SK-N-SH treated with all-trans-retinoic acid at 6 μM for 48 hours (cell line): ENCODE measurements around the gene GGACT.

Source experiments
- ATAC-seq: fragments of 200-7000 bp; cut with Tn5 transposase; 3 replicates; pipeline ENCODE4 v1.9.1; 2020; ENCODE audit warnings: mild to moderate bottlenecking, moderate library complexity
- ARNTL ChIP-seq: fragments of 450-650 bp; formaldehyde crosslinking; IDR thresholded peaks from 2 replicates; pipeline ENCODE4 v1.5.0; 2020; ENCODE audit warnings: low read depth, mild to moderate bottlenecking, moderate library complexity, borderline replicate concordance
- BACH2 ChIP-seq: fragments of 250-450 bp; sonication (Bioruptor Pico); IDR thresholded peaks from 2 replicates; pipeline ENCODE4 v1.9.0; 2021; ENCODE audit warnings: mild to moderate bottlenecking, borderline replicate concordance
- CSDC2 ChIP-seq: fragments of 250-450 bp; sonication (Bioruptor Pico); IDR thresholded peaks from 2 replicates; pipeline ENCODE4 v1.5.0; 2020; ENCODE audit warnings: mild to moderate bottlenecking, moderate library complexity
- CSRNP3 ChIP-seq: fragments of 250-450 bp; sonication (Bioruptor Pico); IDR thresholded peaks from 2 replicates; pipeline ENCODE4 v1.5.1; 2021; ENCODE audit warnings: mild to moderate bottlenecking, moderate library complexity
- ESRRG ChIP-seq: fragments of 250-450 bp; sonication (Bioruptor Pico); IDR thresholded peaks from 2 replicates; pipeline ENCODE4 v1.6.1; 2021; ENCODE audit warnings: mild to moderate bottlenecking
- GLIS3 ChIP-seq: fragments of 250-450 bp; sonication (Bioruptor Pico); IDR thresholded peaks from 2 replicates; pipeline ENCODE4 v1.5.0; 2020; ENCODE audit warnings: mild to moderate bottlenecking, moderate library complexity
- ISL1 ChIP-seq: fragments of 250-450 bp; sonication (Bioruptor Pico); IDR thresholded peaks from 2 replicates; pipeline ENCODE4 v2.1.2; 2022; ENCODE audit warnings: mild to moderate bottlenecking, moderate library complexity
- OSR1 ChIP-seq: fragments of 250-450 bp; sonication (Bioruptor Pico); IDR thresholded peaks from 2 replicates; pipeline ENCODE4 v1.8.0; 2022; ENCODE audit warnings: moderate library complexity, mild to moderate bottlenecking, inconsistent platforms
- PATZ1 ChIP-seq: fragments of 250-450 bp; sonication (Bioruptor Pico); IDR thresholded peaks from 2 replicates; pipeline ENCODE4 v1.8.0; 2020; ENCODE audit warnings: mild to moderate bottlenecking, moderate library complexity, borderline replicate concordance
- POU6F1 ChIP-seq: fragments of 250-450 bp; sonication (Bioruptor Pico); IDR thresholded peaks from 2 replicates; pipeline ENCODE4 v1.8.0; 2021; ENCODE audit warnings: low read depth, mild to moderate bottlenecking, moderate library complexity, borderline replicate concordance
- PPARA ChIP-seq: fragments of 250-450 bp; sonication (Bioruptor Pico); IDR thresholded peaks from 2 replicates; pipeline ENCODE4 v1.5.0; 2020; ENCODE audit warnings: mild to moderate bottlenecking, borderline replicate concordance
- RARB ChIP-seq: fragments of 250-450 bp; sonication (Bioruptor Pico); IDR thresholded peaks from 2 replicates; pipeline ENCODE4 v1.8.0; 2021; ENCODE audit warnings: mild to moderate bottlenecking, moderate library complexity
- SNAI2 ChIP-seq: fragments of 250-450 bp; sonication (Bioruptor Pico); IDR thresholded peaks from 2 replicates; pipeline ENCODE4 v1.5.0; 2020; ENCODE audit warnings: mild to moderate bottlenecking, moderate library complexity
- TCF4 ChIP-seq: fragments of 250-450 bp; sonication (Bioruptor Pico); IDR thresholded peaks from 2 replicates; pipeline ENCODE4 v1.8.0; 2021; ENCODE audit warnings: mild to moderate bottlenecking, moderate library complexity, borderline replicate concordance
- TOX ChIP-seq: fragments of 250-450 bp; sonication (Bioruptor Pico); IDR thresholded peaks from 2 replicates; pipeline ENCODE4 v1.8.0; 2021; ENCODE audit warnings: mild to moderate bottlenecking, moderate library complexity, borderline replicate concordance
- ZC3H10 ChIP-seq: fragments of 250-450 bp; sonication (Bioruptor Pico); IDR thresholded peaks from 2 replicates; pipeline ENCODE4 v1.5.1; 2021; ENCODE audit warnings: mild to moderate bottlenecking, moderate library complexity
- ZFP3 ChIP-seq: fragments of 250-450 bp; sonication (Bioruptor Pico); IDR thresholded peaks from 2 replicates; pipeline ENCODE4 v1.5.0; 2020; ENCODE audit warnings: mild to moderate bottlenecking, moderate library complexity
- ZFP30 ChIP-seq: fragments of 450-650 bp; formaldehyde crosslinking; IDR thresholded peaks from 2 replicates; pipeline ENCODE4 v1.5.0; 2022; ENCODE audit warnings: mild to moderate bottlenecking, moderate library complexity
- ZNF565 ChIP-seq: fragments of 450-650 bp; formaldehyde crosslinking; conservative IDR thresholded peaks from 2 replicates; pipeline ENCODE4 v1.5.0; 2020; ENCODE audit warnings: low read depth, mild to moderate bottlenecking, moderate library complexity
- ZNF70 ChIP-seq: fragments of 450-650 bp; formaldehyde crosslinking; IDR thresholded peaks from 2 replicates; pipeline ENCODE4 v1.5.0; 2020; ENCODE audit warnings: mild to moderate bottlenecking, moderate library complexity
- ZNF8 ChIP-seq: fragments of 450-650 bp; formaldehyde crosslinking; IDR thresholded peaks from 2 replicates; pipeline ENCODE4 v1.5.0; 2020; ENCODE audit warnings: mild to moderate bottlenecking, moderate library complexity
- TF ChIP-seq, protein P1 (sequence below): fragments of 250-450 bp; sonication (Bioruptor Pico); IDR thresholded peaks from 2 replicates; pipeline ENCODE4 v1.5.1; 2020; ENCODE audit warnings: low read depth, mild to moderate bottlenecking, moderate library complexity

The GGACT gene

DNA sequence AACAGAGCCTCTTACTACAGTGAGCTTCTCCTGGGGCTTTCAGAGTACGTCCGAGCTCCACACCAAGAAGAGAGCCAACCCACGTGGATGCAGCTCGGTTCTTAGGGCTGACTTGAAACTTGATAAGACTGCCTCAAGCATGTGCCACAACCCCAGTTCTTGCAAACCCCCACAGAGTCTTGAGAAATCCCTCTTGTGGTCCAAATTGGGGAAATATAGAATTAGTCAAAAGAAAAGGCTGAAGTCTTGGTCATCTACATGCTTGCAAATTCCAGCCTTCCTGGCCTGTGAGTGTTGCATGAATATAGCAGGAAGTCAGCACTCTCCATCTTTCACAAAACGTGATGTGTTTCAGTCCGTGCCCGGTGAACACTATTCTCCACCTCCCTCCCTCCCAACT, 95.2 kb downstream of the GGACT start:
- TF ChIP-seq ZC3H10 (CRISPR knock-in tag) (no peak), ESRRG (CRISPR knock-in tag) (no peak), PPARA (CRISPR knock-in tag) (no peak), OSR1 (CRISPR knock-in tag) (no peak), ISL1 (CRISPR knock-in tag) (no peak), RARB (CRISPR knock-in tag) (no peak), POU6F1 (CRISPR knock-in tag) (no peak), ZNF565 (CRISPR knock-in tag) (no peak), CSDC2 (CRISPR knock-in tag) (no peak), PATZ1 (no peak), ZNF70 (no peak), BACH2 (CRISPR knock-in tag) (no peak), ZFP30 (CRISPR knock-in tag) (no peak), TOX (CRISPR knock-in tag) (no peak), ZFP3 (CRISPR knock-in tag) (no peak), ARNTL (CRISPR knock-in tag) (no peak), ZNF8 (no peak)
- ATAC-seq = no peak

- TF ChIP-seq PPARA (CRISPR knock-in tag) (no peak), ZC3H10 (CRISPR knock-in tag) (no peak), PATZ1 (no peak), ISL1 (CRISPR knock-in tag) (no peak), CSRNP3 (CRISPR knock-in tag) (no peak), ESRRG (CRISPR knock-in tag) (no peak)
- TF ChIP-seq, protein P1, sequence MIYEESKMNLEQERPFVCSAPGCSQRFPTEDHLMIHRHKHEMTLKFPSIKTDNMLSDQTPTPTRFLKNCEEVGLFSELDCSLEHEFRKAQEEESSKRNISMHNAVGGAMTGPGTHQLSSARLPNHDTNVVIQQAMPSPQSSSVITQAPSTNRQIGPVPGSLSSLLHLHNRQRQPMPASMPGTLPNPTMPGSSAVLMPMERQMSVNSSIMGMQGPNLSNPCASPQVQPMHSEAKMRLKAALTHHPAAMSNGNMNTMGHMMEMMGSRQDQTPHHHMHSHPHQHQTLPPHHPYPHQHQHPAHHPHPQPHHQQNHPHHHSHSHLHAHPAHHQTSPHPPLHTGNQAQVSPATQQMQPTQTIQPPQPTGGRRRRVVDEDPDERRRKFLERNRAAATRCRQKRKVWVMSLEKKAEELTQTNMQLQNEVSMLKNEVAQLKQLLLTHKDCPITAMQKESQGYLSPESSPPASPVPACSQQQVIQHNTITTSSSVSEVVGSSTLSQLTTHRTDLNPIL (CRISPR knock-in tag) = no peak
Observed at GRCh38 chr13:100491164-100491842, 97.3 kb downstream of the GGACT start.

DNA sequence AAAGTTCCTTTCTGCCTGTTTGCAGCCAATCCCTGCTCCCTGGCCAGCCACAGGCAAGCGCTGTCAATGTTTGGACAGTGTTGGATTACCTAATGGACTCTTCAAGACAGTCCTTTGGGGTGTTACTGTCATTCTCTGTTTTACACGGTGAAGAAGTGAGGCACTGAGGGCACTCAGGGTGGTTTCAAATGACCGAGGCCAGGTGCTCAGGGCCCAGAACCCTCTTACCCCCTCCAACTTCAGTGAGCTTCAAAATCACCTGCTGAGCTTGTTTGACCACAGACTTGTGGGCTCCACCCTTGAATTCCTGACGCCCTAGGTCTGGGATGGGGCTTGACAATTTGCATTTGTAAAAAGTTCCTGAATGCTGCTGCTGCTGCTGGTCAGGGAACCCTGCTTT, 97.9 kb downstream of the GGACT start:
- no peak for ATAC-seq
- TF ChIP-seq ZC3H10 (CRISPR knock-in tag) (no peak), SNAI2 (CRISPR knock-in tag) (no peak), OSR1 (CRISPR knock-in tag) (no peak), POU6F1 (CRISPR knock-in tag) (no peak), ARNTL (CRISPR knock-in tag) (no peak), TCF4 (CRISPR knock-in tag) (no peak), CSDC2 (CRISPR knock-in tag) (no peak), GLIS3 (CRISPR knock-in tag) (no peak), ZFP30 (CRISPR knock-in tag) (no peak), CSRNP3 (CRISPR knock-in tag) (no peak), TOX (CRISPR knock-in tag) (no peak), PATZ1 (no peak), RARB (CRISPR knock-in tag) (no peak), ESRRG (CRISPR knock-in tag) (no peak), ISL1 (CRISPR knock-in tag) (no peak), PPARA (CRISPR knock-in tag) (no peak), ZNF8 (no peak), ZFP3 (CRISPR knock-in tag) (no peak)

More at GRCh38 chr13:100491164-100491842, 97.3 kb downstream of the GGACT start:
- ATAC-seq = no peak
